ENCODE results near the gene COX6B2.

- TF ChIP-seq CTCF (conservative IDR thresholded peaks at IDR 0.05) (no peak), EZH2 (IDR thresholded peaks at IDR 0.05; ENCODE audit: low read depth) (no peak)
Measured at GRCh38 chr19:55362990-55363716, 8.6 kb upstream of the COX6B2 start, which contains the start of gene GARIN5B.

Data from PC-9 (cell line).